Panc1 (cell line): ENCODE measurements around the gene IGIP. TPM values are rescaled to one million over a fixed set of nuclear protein-coding genes. Genes with fewer than 3 reads are reported as not detected.

Source experiments
- ATAC-seq: fragments of 200-7000 bp; cut with Tn5 transposase; 2 replicates; pipeline ENCODE4 v1.9.1; 2020; ENCODE audit warnings: mild to moderate bottlenecking, moderate library complexity
- BruUV-seq: library from RNA; stranded (reverse); fragments of 400-500 nt; replicated peaks from 2 replicates; lab custom pipeline; 2021; lab: Mats Ljungman, UMichigan
- CTCF ChIA-PET: fragments of 300-600 bp; sonication (Branson Sonifier 250); formaldehyde crosslinking; loops from one replicate; lab custom pipeline; 2022; ENCODE audit warnings: antibody characterized with exemption; lab: Charles Lee
- POLR2A ChIA-PET: fragments of 300-600 bp; sonication (Branson Sonifier 250); formaldehyde crosslinking; loops from one replicate; lab custom pipeline; 2022; ENCODE audit warnings: antibody characterized with exemption; lab: Charles Lee
- DNase-seq: peaks from one replicate; pipeline ENCODE4 v3.0.0-alpha.2; 2010; ENCODE audit warnings: low read depth, low spot score
- H3K27ac ChIP-seq: 2 replicates; pipeline ENCODE4 v1.5.1; 2011; ENCODE audit warnings: mild to moderate bottlenecking, low read length, inconsistent platforms
- H3K27me3 ChIP-seq: fragments of 200-500 bp; sonication (Bioruptor generic); 2 replicates; pipeline ENCODE4 v1.6.0; 2014; ENCODE audit warnings: low read length, inconsistent platforms; ENCODE audit not compliant: control insufficient read depth, insufficient read depth
- H3K36me3 ChIP-seq: fragments of 200-500 bp; sonication (Bioruptor generic); 2 replicates; pipeline ENCODE4 v1.5.1; 2014; ENCODE audit warnings: inconsistent platforms, mild to moderate bottlenecking, low read length, moderate library complexity; ENCODE audit not compliant: control insufficient read depth, insufficient read depth
- H3K4me1 ChIP-seq: 2 replicates; pipeline ENCODE4 v1.5.1; 2011; ENCODE audit warnings: inconsistent platforms, mild to moderate bottlenecking, low read length, moderate library complexity; ENCODE audit not compliant: control insufficient read depth, insufficient read depth
- H3K4me3 ChIP-seq, 2 experiments: 2 replicates each; pipeline ENCODE4 v1.5.1; 2011 to 2012; ENCODE audit warnings: low read depth in 2 of 2, low read length in 2 of 2, mild to moderate bottlenecking in 2 of 2, inconsistent platforms in 1 of 2, moderate library complexity in 1 of 2
- H3K9me3 ChIP-seq: fragments of 200-500 bp; sonication (Bioruptor generic); 2 replicates; pipeline ENCODE4 v1.5.1; 2014; ENCODE audit warnings: low read depth, mild to moderate bottlenecking, inconsistent platforms, low read length, moderate library complexity; ENCODE audit not compliant: control insufficient read depth, insufficient read depth
- POLR2AphosphoS5 ChIP-seq: IDR thresholded peaks from 2 replicates; pipeline ENCODE4 v1.6.1; 2012; ENCODE audit warnings: mild to moderate bottlenecking, low read depth, low read length, moderate library complexity
- SIN3A ChIP-seq: IDR thresholded peaks from 2 replicates; pipeline ENCODE4 v1.6.1; 2012; ENCODE audit warnings: low read depth, mild to moderate bottlenecking, low read length, moderate library complexity, borderline replicate concordance; ENCODE audit not compliant: insufficient read depth
- TCF7L2 ChIP-seq: IDR thresholded peaks from 2 replicates; pipeline ENCODE4 v1.6.1; 2011; ENCODE audit warnings: mild to moderate bottlenecking, low read depth, low read length, inconsistent platforms
- in situ Hi-C: cut with HindIII; loops from 2 replicates; pipeline ENCODE4 v1.10.0; 2016; ENCODE audit warnings: low sequenced_read_pairs, low pct_unique_long_range_greater_than_20kb
- intact Hi-C: fragments of 100-400 bp; cut with micrococcal nuclease; formaldehyde crosslinking; loops from one replicate; pipeline ENCODE4 v1.10.0; 2022; ENCODE audit not compliant: unreplicated experiment
- total RNA-seq: library from RNA; stranded (reverse); gene quantifications from one replicate; pipeline ENCODE4 v1.2.1, GENCODE V29; 2021; ENCODE audit not compliant: unreplicated experiment
- TF ChIP-seq, protein P1 (sequence below), 2 experiments: IDR thresholded peaks; 2 replicates each; pipeline ENCODE4 v1.6.1; 2011 to 2012; ENCODE audit warnings: low read depth in 2 of 2, control low read depth in 1 of 2, low read length in 1 of 2, mild to moderate bottlenecking in 1 of 2, moderate library complexity in 1 of 2; ENCODE audit not compliant: insufficient read depth in 1 of 2
- TF ChIP-seq, protein P2 (sequence below): fragments of 450-650 bp; IDR thresholded peaks from 2 replicates; pipeline ENCODE4 v1.5.1; 2017; ENCODE audit warnings: mild to moderate bottlenecking

Gene IGIP
- total RNA-seq, 1 experiment from 2014 or later = 7.7 TPM

DNA sequence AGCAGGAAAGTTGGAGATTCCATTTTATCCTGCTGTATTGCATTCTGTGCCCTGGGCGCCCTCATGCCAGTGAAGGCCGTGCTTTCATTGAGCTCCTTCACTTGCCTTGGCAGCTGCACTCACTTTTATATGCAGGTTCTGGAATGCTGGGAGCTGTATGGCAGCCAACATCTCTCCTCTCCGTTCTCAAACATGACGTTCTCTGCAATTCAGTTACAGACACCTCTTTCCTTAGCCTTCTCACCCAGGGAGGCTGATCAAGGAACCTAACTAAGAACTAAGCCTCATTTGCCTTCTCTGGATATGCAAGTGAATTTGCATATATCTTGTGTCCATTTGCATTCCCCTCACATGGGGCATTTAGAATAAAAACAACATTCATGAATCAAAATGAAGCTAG, 41.2 kb upstream of the IGIP start:
- DNase-seq (no peak), ATAC-seq (no peak)
- no peaks in the 10 kb centered on the region for H3K9me3 ChIP-seq
- H3K4me3 ChIP-seq = no peak overlapping the region
- H3K27ac ChIP-seq = no peak overlapping the region
- H3K27me3 ChIP-seq = peaks cover 5% of the 10 kb centered on the region; the same call in 1 of the 2 replicates
- in situ Hi-C loops = no loop called here
- TF ChIP-seq TCF7L2 = no peak
- TF ChIP-seq, protein P1, sequence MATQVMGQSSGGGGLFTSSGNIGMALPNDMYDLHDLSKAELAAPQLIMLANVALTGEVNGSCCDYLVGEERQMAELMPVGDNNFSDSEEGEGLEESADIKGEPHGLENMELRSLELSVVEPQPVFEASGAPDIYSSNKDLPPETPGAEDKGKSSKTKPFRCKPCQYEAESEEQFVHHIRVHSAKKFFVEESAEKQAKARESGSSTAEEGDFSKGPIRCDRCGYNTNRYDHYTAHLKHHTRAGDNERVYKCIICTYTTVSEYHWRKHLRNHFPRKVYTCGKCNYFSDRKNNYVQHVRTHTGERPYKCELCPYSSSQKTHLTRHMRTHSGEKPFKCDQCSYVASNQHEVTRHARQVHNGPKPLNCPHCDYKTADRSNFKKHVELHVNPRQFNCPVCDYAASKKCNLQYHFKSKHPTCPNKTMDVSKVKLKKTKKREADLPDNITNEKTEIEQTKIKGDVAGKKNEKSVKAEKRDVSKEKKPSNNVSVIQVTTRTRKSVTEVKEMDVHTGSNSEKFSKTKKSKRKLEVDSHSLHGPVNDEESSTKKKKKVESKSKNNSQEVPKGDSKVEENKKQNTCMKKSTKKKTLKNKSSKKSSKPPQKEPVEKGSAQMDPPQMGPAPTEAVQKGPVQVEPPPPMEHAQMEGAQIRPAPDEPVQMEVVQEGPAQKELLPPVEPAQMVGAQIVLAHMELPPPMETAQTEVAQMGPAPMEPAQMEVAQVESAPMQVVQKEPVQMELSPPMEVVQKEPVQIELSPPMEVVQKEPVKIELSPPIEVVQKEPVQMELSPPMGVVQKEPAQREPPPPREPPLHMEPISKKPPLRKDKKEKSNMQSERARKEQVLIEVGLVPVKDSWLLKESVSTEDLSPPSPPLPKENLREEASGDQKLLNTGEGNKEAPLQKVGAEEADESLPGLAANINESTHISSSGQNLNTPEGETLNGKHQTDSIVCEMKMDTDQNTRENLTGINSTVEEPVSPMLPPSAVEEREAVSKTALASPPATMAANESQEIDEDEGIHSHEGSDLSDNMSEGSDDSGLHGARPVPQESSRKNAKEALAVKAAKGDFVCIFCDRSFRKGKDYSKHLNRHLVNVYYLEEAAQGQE (IDR thresholded peaks at IDR 0.05; ENCODE audit: insufficient read depth in 1 of 2, low read depth in 2 of 2, low read length in 1 of 2) = no peak
- TF ChIP-seq, protein P2, sequence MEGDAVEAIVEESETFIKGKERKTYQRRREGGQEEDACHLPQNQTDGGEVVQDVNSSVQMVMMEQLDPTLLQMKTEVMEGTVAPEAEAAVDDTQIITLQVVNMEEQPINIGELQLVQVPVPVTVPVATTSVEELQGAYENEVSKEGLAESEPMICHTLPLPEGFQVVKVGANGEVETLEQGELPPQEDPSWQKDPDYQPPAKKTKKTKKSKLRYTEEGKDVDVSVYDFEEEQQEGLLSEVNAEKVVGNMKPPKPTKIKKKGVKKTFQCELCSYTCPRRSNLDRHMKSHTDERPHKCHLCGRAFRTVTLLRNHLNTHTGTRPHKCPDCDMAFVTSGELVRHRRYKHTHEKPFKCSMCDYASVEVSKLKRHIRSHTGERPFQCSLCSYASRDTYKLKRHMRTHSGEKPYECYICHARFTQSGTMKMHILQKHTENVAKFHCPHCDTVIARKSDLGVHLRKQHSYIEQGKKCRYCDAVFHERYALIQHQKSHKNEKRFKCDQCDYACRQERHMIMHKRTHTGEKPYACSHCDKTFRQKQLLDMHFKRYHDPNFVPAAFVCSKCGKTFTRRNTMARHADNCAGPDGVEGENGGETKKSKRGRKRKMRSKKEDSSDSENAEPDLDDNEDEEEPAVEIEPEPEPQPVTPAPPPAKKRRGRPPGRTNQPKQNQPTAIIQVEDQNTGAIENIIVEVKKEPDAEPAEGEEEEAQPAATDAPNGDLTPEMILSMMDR = no peak
- no peak for TF ChIP-seq SIN3A
- no peak for TF ChIP-seq POLR2AphosphoS5
- CTCF ChIA-PET = no interaction called here
- H3K4me1 ChIP-seq = no peaks in the 10 kb centered on the region
- no TSS peak for BruUV-seq
- intact Hi-C loops = no loop called here
- POLR2A ChIA-PET = no interaction called here
- no peaks in the 10 kb centered on the region for H3K36me3 ChIP-seq

DNA sequence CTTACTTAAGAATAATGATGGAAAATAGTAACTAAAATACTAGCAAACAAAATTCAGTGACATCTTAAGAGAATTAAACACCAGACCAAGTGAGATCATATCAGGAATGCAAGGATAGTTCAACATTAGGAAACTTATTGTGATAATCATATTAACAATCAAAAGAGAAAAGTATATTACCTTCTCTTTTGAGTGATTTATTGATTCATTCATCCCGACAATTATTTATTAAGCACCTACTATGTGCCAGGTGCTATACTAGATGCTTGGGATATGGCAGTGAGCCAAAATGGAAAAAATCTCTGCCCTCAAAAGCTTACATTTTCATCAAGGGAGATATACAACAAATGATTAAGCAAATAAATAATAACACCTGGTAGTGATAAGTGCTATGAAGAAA, 35.5 kb upstream of the IGIP start:
- no TSS peak for BruUV-seq
- no peaks in the 10 kb centered on the region for H3K36me3 ChIP-seq
- H3K27ac ChIP-seq = no peak overlapping the region
- H3K27me3 ChIP-seq = peaks cover 6% of the 10 kb centered on the region; the same call in 1 of the 2 replicates
- no peak for ATAC-seq
- no peaks in the 10 kb centered on the region for H3K4me1 ChIP-seq
- H3K4me3 ChIP-seq = no peak overlapping the region
- ChIA-PET POLR2A (no interaction called here), CTCF (no interaction called here)
- intact Hi-C loops (no loop called here), in situ Hi-C loops (no loop called here)
- peaks cover 8% of the 10 kb centered on the region; the same call in 1 of the 2 replicates for H3K9me3 ChIP-seq
- no peak for DNase-seq
- TF ChIP-seq TCF7L2 (no peak), POLR2AphosphoS5 (no peak), SIN3A (no peak)
- TF ChIP-seq, protein P2 = no peak
- TF ChIP-seq, protein P1 (IDR thresholded peaks at IDR 0.05; ENCODE audit: insufficient read depth in 1 of 2, low read depth in 2 of 2, low read length in 1 of 2) = no peak
